Right atrium auricular region (tissue), 2 donors: ENCODE results near the gene XXYLT1. TPM values are rescaled to one million over a fixed set of nuclear protein-coding genes. Genes with fewer than 3 reads are reported as not detected.

Source experiments
- DNase-seq: peaks from one replicate; pipeline ENCODE4 v3.0.0-alpha.2; 2019; ENCODE audit warnings: low spot score
- H3K27ac ChIP-seq, 2 donors: fragments of 200-600 bp; sonication (generic); 1 replicate in 1 of 2; 2 replicates in 1 of 2; pipeline ENCODE4 v1.5.1; 2016 to 2019
- H3K27me3 ChIP-seq, 2 donors: fragments of 200-600 bp; sonication (generic); one replicate each; pipeline versions ENCODE4 v1.5.1 to v1.6.0; 2017 to 2019
- H3K36me3 ChIP-seq: fragments of 200-600 bp; sonication (generic); one replicate; pipeline ENCODE4 v1.5.1; 2016
- H3K4me1 ChIP-seq, 2 donors: fragments of 200-600 bp; sonication (generic); one replicate each; pipeline versions ENCODE4 v1.5.1 to v1.6.0; 2017 to 2019
- H3K4me3 ChIP-seq, 2 donors: fragments of 200-600 bp; sonication (generic); 1 replicate in 1 of 2; 2 replicates in 1 of 2; pipeline ENCODE4 v1.5.1; 2017 to 2019; ENCODE audit warnings: mild to moderate bottlenecking in 1 of 2, moderate library complexity in 1 of 2
- H3K9me3 ChIP-seq, 2 donors: fragments of 200-600 bp; sonication (generic); one replicate each; pipeline ENCODE4 v1.5.1; 2019
- CTCF ChIP-seq, 2 donors: fragments of 200-600 bp; sonication (generic); IDR thresholded peaks; one replicate each; pipeline ENCODE4 v1.5.1; 2019; ENCODE audit warnings: antibody characterized with exemption in 2 of 2
- total RNA-seq, 2 donors: library from RNA; depleted of rRNA; stranded (reverse); fragments of >200 nt; gene quantifications; one replicate each; pipeline ENCODE4 v1.1.0, GENCODE V29; 2016

The XXYLT1 gene
- total RNA-seq, 2 donors from 2014 or later, result 4.6 to 6.7 TPM

- Histone ChIP-seq H3K9me3 (no peaks in the 10 kb centered on the region), H3K27ac (no peak overlapping the region), H3K4me3 (no peak overlapping the region), H3K36me3 (no peaks in the 10 kb centered on the region), H3K4me1 (peaks cover 0 to 15% of the 10 kb centered on the region in 2 donors), H3K27me3 (no peaks in the 10 kb centered on the region)
- TF ChIP-seq CTCF (IDR thresholded peaks at IDR 0.05), result no peak
- no peak for DNase-seq
Observed at GRCh38 chr3:195113536-195114425, 157.2 kb downstream of the XXYLT1 start.

GRCh38 chr3:195113048-195113447 lies 157.9 kb downstream of the XXYLT1 start:
- no peaks in the 10 kb centered on the region for H3K9me3 ChIP-seq
- H3K36me3 ChIP-seq, result no peaks in the 10 kb centered on the region
- peaks cover 0 to 10% of the 10 kb centered on the region in 2 donors for H3K4me1 ChIP-seq
- H3K27me3 ChIP-seq, result no peaks in the 10 kb centered on the region
- DNase-seq, result no peak
- no peak overlapping the region for H3K27ac ChIP-seq
- TF ChIP-seq CTCF (IDR thresholded peaks at IDR 0.05), result no peak
- no peak overlapping the region for H3K4me3 ChIP-seq

GRCh38 chr3:195112361-195112791 lies 158.6 kb downstream of the XXYLT1 start:
- Histone ChIP-seq H3K4me3 (no peak overlapping the region), H3K4me1 (peaks cover 0 to 3% of the 10 kb centered on the region in 2 donors), H3K27ac (no peak overlapping the region), H3K9me3 (no peaks in the 10 kb centered on the region), H3K36me3 (no peaks in the 10 kb centered on the region), H3K27me3 (no peaks in the 10 kb centered on the region)
- no peak for DNase-seq
- TF ChIP-seq CTCF (IDR thresholded peaks at IDR 0.05), result no peak

- Histone ChIP-seq H3K36me3 (no peaks in the 10 kb centered on the region), H3K27me3 (no peaks in the 10 kb centered on the region), H3K27ac (no peak overlapping the region), H3K4me3 (no peak overlapping the region), H3K9me3 (no peaks in the 10 kb centered on the region), H3K4me1 (peaks cover 0 to 3% of the 10 kb centered on the region in 2 donors)
- no peak for TF ChIP-seq CTCF (IDR thresholded peaks at IDR 0.05)
- DNase-seq, result no peak
Observed at GRCh38 chr3:195111766-195112165, 159.2 kb downstream of the XXYLT1 start.

GRCh38 chr3:195111319-195111705 lies 159.6 kb downstream of the XXYLT1 start:
- Histone ChIP-seq H3K36me3 (no peaks in the 10 kb centered on the region), H3K27me3 (no peaks in the 10 kb centered on the region), H3K4me1 (peaks cover 0 to 7% of the 10 kb centered on the region in 2 donors), H3K4me3 (no peak overlapping the region), H3K9me3 (no peaks in the 10 kb centered on the region), H3K27ac (no peak overlapping the region)
- no peak for TF ChIP-seq CTCF (IDR thresholded peaks at IDR 0.05)
- no peak for DNase-seq
